ENCODE results near the gene DALRD3.

The DALRD3 gene

GRCh38 chr3:49004352-49005302 is 13.8 kb downstream of the DALRD3 start:
- no peak for DNase-seq

- no peak for DNase-seq
These were observed 17.2 kb downstream of the DALRD3 start for GRCh38 chr3:49001155-49001554.

GRCh38 chr3:48999085-48999858 is 19.1 kb downstream of the DALRD3 start:
- DNase-seq: no peak

- DNase-seq: no peak
These were observed 20.4 kb downstream of the DALRD3 start for GRCh38 chr3:48997714-48998637.

GRCh38 chr3:48997102-48997635 is 21.2 kb downstream of the DALRD3 start:
- DNase-seq: no peak

- DNase-seq: no peak
These were observed 21.7 kb downstream of the DALRD3 start for GRCh38 chr3:48996640-48997039.

GRCh38 chr3:48993834-48994233 is 24.5 kb downstream of the DALRD3 start:
- DNase-seq: no peak

GRCh38 chr3:48991851-48992545 is 26.4 kb downstream of the DALRD3 start:
- DNase-seq: no peak

GRCh38 chr3:48990636-48991469 is 27.5 kb downstream of the DALRD3 start:
- DNase-seq: peak; percentile 35

GRCh38 chr3:48989796-48990635 is 28.4 kb downstream of the DALRD3 start, which contains the start of gene P4HTM:
Gene P4HTM, plus strand, starts transcription at chr3:48990241. Its CDS starts 16 bp downstream, at chr3:48990257.
- DNase-seq: peak; percentile 96

GRCh38 chr3:48989126-48989795 is 29.1 kb downstream of the DALRD3 start:
- no peak for DNase-seq

GRCh38 chr3:48985831-48986376 is 32.5 kb downstream of the DALRD3 start:
- no peak for DNase-seq

GRCh38 chr3:48984663-48985062 is 33.7 kb downstream of the DALRD3 start:
- DNase-seq: no peak

GRCh38 chr3:48983096-48983495 is 35.3 kb downstream of the DALRD3 start:
- no peak for DNase-seq

GRCh38 chr3:48982686-48983085 is 35.7 kb downstream of the DALRD3 start:
- DNase-seq: no peak

GRCh38 chr3:48982016-48982415 is 36.4 kb downstream of the DALRD3 start:
- no peak for DNase-seq

- no peak for DNase-seq
These were observed 38.1 kb downstream of the DALRD3 start for GRCh38 chr3:48980295-48980694.

GRCh38 chr3:48979451-48979850 is 38.9 kb downstream of the DALRD3 start:
- DNase-seq: no peak
